Measurements from ENCODE around the gene SUCLG2.

The SUCLG2 gene

GRCh38 chr3:67642190-67642589, 12.2 kb downstream of the SUCLG2 start:
- H3K36me3 ChIP-seq (ENCODE audit: insufficient read depth, low read length), result no peaks in the 10 kb centered on the region
- H3K9ac ChIP-seq (ENCODE audit: low read depth, low read length), result no peak overlapping the region
- H3K4me1 ChIP-seq (ENCODE audit: insufficient read depth, low read length), result no peaks in the 10 kb centered on the region

GRCh38 chr3:67641451-67641850, 13.0 kb downstream of the SUCLG2 start:
- Histone ChIP-seq H3K36me3 (ENCODE audit: insufficient read depth, low read length) (no peaks in the 10 kb centered on the region), H3K9ac (ENCODE audit: low read depth, low read length) (no peak overlapping the region), H3K4me1 (ENCODE audit: insufficient read depth, low read length) (no peaks in the 10 kb centered on the region), H3K9me3 (ENCODE audit: control insufficient read depth, insufficient read depth, low read length) (no peaks in the 10 kb centered on the region)

More at GRCh38 chr3:67642190-67642589, 12.2 kb downstream of the SUCLG2 start:
- no peaks in the 10 kb centered on the region for H3K9me3 ChIP-seq (ENCODE audit: control insufficient read depth, insufficient read depth, low read length)

GRCh38 chr3:67640023-67640660, 14.3 kb downstream of the SUCLG2 start:
- Histone ChIP-seq H3K4me1 (ENCODE audit: insufficient read depth, low read length) (no peaks in the 10 kb centered on the region), H3K36me3 (ENCODE audit: insufficient read depth, low read length) (no peaks in the 10 kb centered on the region), H3K9ac (ENCODE audit: low read depth, low read length) (no peak overlapping the region), H3K9me3 (ENCODE audit: control insufficient read depth, insufficient read depth, low read length) (no peaks in the 10 kb centered on the region)

- Histone ChIP-seq H3K9ac (ENCODE audit: low read depth, low read length) (no peak overlapping the region), H3K9me3 (ENCODE audit: control insufficient read depth, insufficient read depth, low read length) (no peaks in the 10 kb centered on the region), H3K4me1 (ENCODE audit: insufficient read depth, low read length) (no peaks in the 10 kb centered on the region), H3K36me3 (ENCODE audit: insufficient read depth, low read length) (no peaks in the 10 kb centered on the region)
Observed at GRCh38 chr3:67637255-67637900, 17.0 kb downstream of the SUCLG2 start.

- Histone ChIP-seq H3K9me3 (ENCODE audit: control insufficient read depth, insufficient read depth, low read length) (no peaks in the 10 kb centered on the region), H3K36me3 (ENCODE audit: insufficient read depth, low read length) (no peaks in the 10 kb centered on the region), H3K9ac (ENCODE audit: low read depth, low read length) (no peak overlapping the region), H3K4me1 (ENCODE audit: insufficient read depth, low read length) (0 out of 2 replicates have a peak, but pooled peaks cover 4% of the 10 kb centered on the region)
Observed at GRCh38 chr3:67635806-67636205, 18.6 kb downstream of the SUCLG2 start.

GRCh38 chr3:67635257-67635656, 19.2 kb downstream of the SUCLG2 start:
- Histone ChIP-seq H3K9me3 (ENCODE audit: control insufficient read depth, insufficient read depth, low read length) (no peaks in the 10 kb centered on the region), H3K9ac (ENCODE audit: low read depth, low read length) (no peak overlapping the region), H3K36me3 (ENCODE audit: insufficient read depth, low read length) (no peaks in the 10 kb centered on the region), H3K4me1 (ENCODE audit: insufficient read depth, low read length) (peaks cover 6% of the 10 kb centered on the region; the same call in 1 of the 2 replicates)

GRCh38 chr3:67630666-67631362, 23.6 kb downstream of the SUCLG2 start:
- H3K9me3 ChIP-seq (ENCODE audit: control insufficient read depth, insufficient read depth, low read length), result no peaks in the 10 kb centered on the region
- no peaks in the 10 kb centered on the region for H3K36me3 ChIP-seq (ENCODE audit: insufficient read depth, low read length)
- no peak overlapping the region for H3K9ac ChIP-seq (ENCODE audit: low read depth, low read length)
- H3K4me1 ChIP-seq (ENCODE audit: insufficient read depth, low read length), result peaks cover 18% of the 10 kb centered on the region; the same call in 1 of the 2 replicates

GRCh38 chr3:67624687-67625086, 29.7 kb downstream of the SUCLG2 start:
- H3K36me3 ChIP-seq (ENCODE audit: insufficient read depth, low read length), result 0 out of 2 replicates have a peak, but pooled peaks cover 3% of the 10 kb centered on the region
- H3K9me3 ChIP-seq (ENCODE audit: control insufficient read depth, insufficient read depth, low read length), result no peaks in the 10 kb centered on the region
- H3K9ac ChIP-seq (ENCODE audit: low read depth, low read length), result no peak overlapping the region
- peaks cover 7% of the 10 kb centered on the region; the same call in 1 of the 2 replicates for H3K4me1 ChIP-seq (ENCODE audit: insufficient read depth, low read length)

- H3K4me1 ChIP-seq (ENCODE audit: insufficient read depth, low read length), result peaks cover 3% of the 10 kb centered on the region; the same call in 1 of the 2 replicates
Observed at GRCh38 chr3:67624078-67624477, 30.3 kb downstream of the SUCLG2 start.

GRCh38 chr3:67622652-67623051, 31.8 kb downstream of the SUCLG2 start:
- no peaks in the 10 kb centered on the region for H3K4me1 ChIP-seq (ENCODE audit: insufficient read depth, low read length)
- no peak overlapping the region for H3K9ac ChIP-seq (ENCODE audit: low read depth, low read length)
- H3K36me3 ChIP-seq (ENCODE audit: insufficient read depth, low read length), result 0 out of 2 replicates have a peak, but pooled peaks cover 3% of the 10 kb centered on the region
- H3K9me3 ChIP-seq (ENCODE audit: control insufficient read depth, insufficient read depth, low read length), result no peaks in the 10 kb centered on the region

More at GRCh38 chr3:67624078-67624477, 30.3 kb downstream of the SUCLG2 start:
- Histone ChIP-seq H3K9ac (ENCODE audit: low read depth, low read length) (no peak overlapping the region), H3K9me3 (ENCODE audit: control insufficient read depth, insufficient read depth, low read length) (no peaks in the 10 kb centered on the region), H3K36me3 (ENCODE audit: insufficient read depth, low read length) (0 out of 2 replicates have a peak, but pooled peaks cover 3% of the 10 kb centered on the region)

- Histone ChIP-seq H3K36me3 (ENCODE audit: insufficient read depth, low read length) (0 out of 2 replicates have a peak, but pooled peaks cover 3% of the 10 kb centered on the region), H3K9ac (ENCODE audit: low read depth, low read length) (no peak overlapping the region), H3K4me1 (ENCODE audit: insufficient read depth, low read length) (no peaks in the 10 kb centered on the region), H3K9me3 (ENCODE audit: control insufficient read depth, insufficient read depth, low read length) (no peaks in the 10 kb centered on the region)
Observed at GRCh38 chr3:67620869-67621268, 33.5 kb downstream of the SUCLG2 start.

- Histone ChIP-seq H3K4me1 (ENCODE audit: insufficient read depth, low read length) (no peaks in the 10 kb centered on the region), H3K36me3 (ENCODE audit: insufficient read depth, low read length) (0 out of 2 replicates have a peak, but pooled peaks cover 3% of the 10 kb centered on the region), H3K9ac (ENCODE audit: low read depth, low read length) (no peak overlapping the region), H3K9me3 (ENCODE audit: control insufficient read depth, insufficient read depth, low read length) (no peaks in the 10 kb centered on the region)
Observed at GRCh38 chr3:67619991-67620390, 34.4 kb downstream of the SUCLG2 start.

GRCh38 chr3:67617518-67617917, 36.9 kb downstream of the SUCLG2 start:
- Histone ChIP-seq H3K4me1 (ENCODE audit: insufficient read depth, low read length) (peaks cover 8% of the 10 kb centered on the region; the same call in 1 of the 2 replicates), H3K9me3 (ENCODE audit: control insufficient read depth, insufficient read depth, low read length) (no peaks in the 10 kb centered on the region), H3K36me3 (ENCODE audit: insufficient read depth, low read length) (0 out of 2 replicates have a peak, but pooled peaks cover 3% of the 10 kb centered on the region), H3K9ac (ENCODE audit: low read depth, low read length) (no peak overlapping the region)

GRCh38 chr3:67616046-67616445, 38.4 kb downstream of the SUCLG2 start:
- Histone ChIP-seq H3K9ac (ENCODE audit: low read depth, low read length) (no peak overlapping the region), H3K36me3 (ENCODE audit: insufficient read depth, low read length) (0 out of 2 replicates have a peak, but pooled peaks cover 3% of the 10 kb centered on the region), H3K4me1 (ENCODE audit: insufficient read depth, low read length) (peaks cover 8% of the 10 kb centered on the region; the same call in 1 of the 2 replicates)

More at GRCh38 chr3:67616046-67616445, 38.4 kb downstream of the SUCLG2 start:
- no peaks in the 10 kb centered on the region for H3K9me3 ChIP-seq (ENCODE audit: control insufficient read depth, insufficient read depth, low read length)

Measured in ES-I3 (cell line).